GM18909 (cell line): ENCODE results near the gene TMEM107.

ENCODE experiments used
- ATAC-seq: cut with Tn5 transposase; IDR thresholded peaks from one replicate; pipeline ENCODE4 v1.9.1; 2021; ENCODE audit warnings: mild to moderate bottlenecking; ENCODE audit not compliant: unreplicated experiment, poor library complexity

Gene TMEM107

GRCh38 chr17:8140065-8141029, 35.8 kb downstream of the TMEM107 start:
- no peak for ATAC-seq

- peak; percentile 89 for ATAC-seq
These were observed 37.4 kb downstream of the TMEM107 start for GRCh38 chr17:8138672-8139371.

GRCh38 chr17:8138374-8138671, 37.9 kb downstream of the TMEM107 start:
- ATAC-seq = peak; percentile 3

- ATAC-seq = no peak
These were observed 38.4 kb downstream of the TMEM107 start for GRCh38 chr17:8137645-8138373.

GRCh38 chr17:8133941-8134340, 42.2 kb downstream of the TMEM107 start:
- ATAC-seq = no peak

GRCh38 chr17:8133399-8133798, 42.8 kb downstream of the TMEM107 start:
- ATAC-seq = no peak

GRCh38 chr17:8131844-8132441, 44.2 kb downstream of the TMEM107 start:
- no peak for ATAC-seq

GRCh38 chr17:8128125-8128784, 47.9 kb downstream of the TMEM107 start:
- ATAC-seq = no peak

- ATAC-seq = peak; percentile 31
These were observed 49.6 kb downstream of the TMEM107 start for GRCh38 chr17:8126491-8127066.

- ATAC-seq = no peak
These were observed 50.2 kb downstream of the TMEM107 start for GRCh38 chr17:8125947-8126490.

GRCh38 chr17:8125154-8125946, 50.8 kb downstream of the TMEM107 start:
- ATAC-seq = no peak

GRCh38 chr17:8124350-8125153, 51.6 kb downstream of the TMEM107 start:
- no peak for ATAC-seq

GRCh38 chr17:8123695-8124349, 52.4 kb downstream of the TMEM107 start, which contains the start of gene HES7:
Gene HES7 (minus strand): TSS chr17:8124106. CDS start chr17:8124084, 22 bp downstream.
- ATAC-seq = no peak

GRCh38 chr17:8122924-8123694, 53.1 kb downstream of the TMEM107 start:
- no peak for ATAC-seq
